H9 (cell line): Measurements from ENCODE around the gene DUOX2. TPM values are rescaled to one million over a fixed set of nuclear protein-coding genes. Genes with fewer than 3 reads are reported as not detected.
"Not testable (repeated sequence)": the region's sequence is repeated elsewhere in the genome, so short reads cannot be mapped to it uniquely, and the experiment has no call there.

Experiments
- DNase-seq: peaks from one replicate; pipeline ENCODE4 v3.0.0-alpha.2; 2017
- H2AFZ ChIP-seq: one replicate; pipeline ENCODE4 v1.6.1; 2013; ENCODE audit warnings: mild to moderate bottlenecking, low read length, control low read depth, moderate library complexity
- H2AK5ac ChIP-seq: 2 replicates; pipeline ENCODE4 v1.6.1; 2013; ENCODE audit warnings: low read length, control low read depth, mixed read lengths; ENCODE audit not compliant: insufficient read length
- H2BK120ac ChIP-seq: one replicate; pipeline ENCODE4 v1.6.1; 2013; ENCODE audit warnings: low read depth, mild to moderate bottlenecking, low read length, control low read depth, inconsistent platforms; ENCODE audit not compliant: poor library complexity, severe bottlenecking
- H2BK12ac ChIP-seq: 2 replicates; pipeline ENCODE4 v1.6.1; 2013; ENCODE audit warnings: low read length, control low read depth, mixed read lengths, low read depth; ENCODE audit not compliant: insufficient read length
- H2BK15ac ChIP-seq: 2 replicates; pipeline ENCODE4 v1.6.1; 2013; ENCODE audit warnings: low read depth, low read length, control low read depth
- H2BK20ac ChIP-seq: one replicate; pipeline ENCODE4 v1.6.1; 2013; ENCODE audit warnings: low read depth, mild to moderate bottlenecking, low read length, control low read depth, inconsistent platforms; ENCODE audit not compliant: poor library complexity, severe bottlenecking
- H2BK5ac ChIP-seq: 2 replicates; pipeline ENCODE4 v1.6.1; 2013; ENCODE audit warnings: low read length, control low read depth, mixed read lengths; ENCODE audit not compliant: insufficient read length
- H3K14ac ChIP-seq: 2 replicates; pipeline ENCODE4 v1.6.1; 2013; ENCODE audit warnings: low read length, control low read depth; ENCODE audit not compliant: insufficient read depth
- H3K18ac ChIP-seq: 2 replicates; pipeline ENCODE4 v1.6.1; 2013; ENCODE audit warnings: low read depth, mild to moderate bottlenecking, mixed read lengths, low read length, control low read depth; ENCODE audit not compliant: insufficient read length
- H3K23ac ChIP-seq: 2 replicates; pipeline ENCODE4 v1.6.1; 2013; ENCODE audit warnings: low read length, control low read depth, mixed read lengths, low read depth; ENCODE audit not compliant: insufficient read length
- H3K23me2 ChIP-seq: 2 replicates; pipeline ENCODE4 v1.6.1; 2013; ENCODE audit warnings: low read depth, mild to moderate bottlenecking, mixed read lengths, low read length, control low read depth; ENCODE audit not compliant: insufficient read length, poor library complexity, severe bottlenecking
- H3K27ac ChIP-seq: 2 replicates; pipeline ENCODE4 v1.5.1; 2013; ENCODE audit warnings: low read length, control low read depth, mixed read lengths, low read depth; ENCODE audit not compliant: insufficient read length
- H3K27me3 ChIP-seq: 2 replicates; pipeline ENCODE4 v1.6.1; 2013; ENCODE audit warnings: low read length, control low read depth, inconsistent platforms; ENCODE audit not compliant: insufficient read depth
- H3K4ac ChIP-seq: 2 replicates; pipeline ENCODE4 v1.6.1; 2013; ENCODE audit warnings: low read depth, mild to moderate bottlenecking, control low read depth, inconsistent platforms, low read length, moderate library complexity
- H3K4me1 ChIP-seq: 2 replicates; pipeline ENCODE4 v1.6.1; 2013; ENCODE audit warnings: low read length, control low read depth, inconsistent platforms; ENCODE audit not compliant: insufficient read depth
- H3K4me2 ChIP-seq: 2 replicates; pipeline ENCODE4 v1.6.1; 2013; ENCODE audit warnings: low read length, control low read depth, mixed read lengths; ENCODE audit not compliant: insufficient read length, insufficient read depth
- H3K56ac ChIP-seq: 2 replicates; pipeline ENCODE4 v1.6.1; 2013; ENCODE audit warnings: low read depth, mild to moderate bottlenecking, mixed read lengths, low read length, control low read depth; ENCODE audit not compliant: insufficient read length
- H3K79me1 ChIP-seq: 2 replicates; pipeline ENCODE4 v1.6.1; 2013; ENCODE audit warnings: low read depth, mild to moderate bottlenecking, moderate library complexity, low read length, control low read depth, inconsistent platforms; ENCODE audit not compliant: insufficient read depth, poor library complexity, severe bottlenecking
- H3K79me2 ChIP-seq: 2 replicates; pipeline ENCODE4 v1.6.1; 2013; ENCODE audit warnings: low read length, control low read depth, inconsistent platforms; ENCODE audit not compliant: insufficient read depth
- H3K9ac ChIP-seq: 2 replicates; pipeline ENCODE4 v1.6.1; 2013; ENCODE audit warnings: low read length, control low read depth, mixed read lengths; ENCODE audit not compliant: insufficient read length; ENCODE audit errors: extremely low read depth
- H3K9me3 ChIP-seq: one replicate; pipeline ENCODE4 v1.6.1; 2013; ENCODE audit warnings: low read depth, low read length, inconsistent platforms; ENCODE audit not compliant: control insufficient read depth
- H3T11ph ChIP-seq: one replicate; pipeline ENCODE4 v1.6.1; 2013; ENCODE audit warnings: mild to moderate bottlenecking, low read length, control low read depth, inconsistent platforms
- H4K20me1 ChIP-seq: one replicate; pipeline ENCODE4 v1.6.1; 2013; ENCODE audit not compliant: control insufficient read depth, insufficient read length, insufficient read depth
- H4K5ac ChIP-seq: 2 replicates; pipeline ENCODE4 v1.6.1; 2013; ENCODE audit warnings: low read depth, mild to moderate bottlenecking, mixed read lengths, low read length, control low read depth; ENCODE audit not compliant: insufficient read length
- H4K8ac ChIP-seq: replicated peaks from 2 replicates; pipeline ENCODE4 v1.6.1; 2013; ENCODE audit warnings: low read length, control low read depth, mixed read lengths, low read depth; ENCODE audit not compliant: insufficient read length
- H4K91ac ChIP-seq: 2 replicates; pipeline ENCODE4 v1.6.1; 2013; ENCODE audit warnings: low read depth, mild to moderate bottlenecking, moderate library complexity, mixed read lengths, low read length, control low read depth; ENCODE audit not compliant: insufficient read length
- H3K27ac Mint-ChIP-seq, 3 experiments: 2 replicates in 2 of 3; 3 replicates in 1 of 3; pipeline ENCODE4 v1.8.0; 2020 to 2021; ENCODE audit warnings: mixed read lengths in 3 of 3, mild to moderate bottlenecking in 1 of 3, moderate library complexity in 1 of 3
- H3K27me3 Mint-ChIP-seq: 2 replicates; pipeline ENCODE4 v1.8.0; 2021; ENCODE audit warnings: low read depth, mild to moderate bottlenecking, moderate library complexity, mixed read lengths
- H3K36me3 Mint-ChIP-seq, 3 experiments: 2 replicates in 2 of 3; 3 replicates in 1 of 3; pipeline ENCODE4 v1.8.0; 2020 to 2021; ENCODE audit warnings: low read depth in 3 of 3, mixed read lengths in 3 of 3; ENCODE audit not compliant: insufficient read depth in 1 of 3
- H3K4me1 Mint-ChIP-seq, 2 experiments: 2 replicates each; pipeline ENCODE4 v1.8.0; 2020; ENCODE audit warnings: mixed read lengths in 2 of 2
- H3K4me3 Mint-ChIP-seq, 2 experiments: 2 replicates in 1 of 2; 3 replicates in 1 of 2; pipeline ENCODE4 v1.8.0; 2020 to 2021; ENCODE audit warnings: mild to moderate bottlenecking in 2 of 2, mixed read lengths in 2 of 2, moderate library complexity in 1 of 2
- H3K9me3 Mint-ChIP-seq, 2 experiments: 2 replicates in 1 of 2; 3 replicates in 1 of 2; pipeline ENCODE4 v1.8.0; 2020; ENCODE audit warnings: mild to moderate bottlenecking in 2 of 2, mixed read lengths in 2 of 2, moderate library complexity in 1 of 2
- WGBS: extraction: QIAGEN DNeasy Blood & Tissue Kit; methylation state at CpG from one replicate; pipeline ENCODE4 v1.1.7; 2013; ENCODE audit warnings: missing lambda C conversion rate, low lambda C conversion rate, mixed read lengths; ENCODE audit not compliant: insufficient read length; ENCODE audit errors: extremely low coverage; 5-methylcytosine and 5-hydroxymethylcytosine counted together
- total RNA-seq: library from RNA; stranded (reverse); gene quantifications from 2 replicates; pipeline ENCODE4 v1.2.1, GENCODE V29; 2021

The DUOX2 gene
- total RNA-seq, 1 experiment from 2014 or later, result 0.42 TPM

- H4K5ac ChIP-seq, H4K20me1 ChIP-seq, H3K56ac ChIP-seq, H2BK120ac ChIP-seq, H3K4ac ChIP-seq, H3K27ac Mint-ChIP-seq, H2BK15ac ChIP-seq, H3K27ac ChIP-seq, H3K79me1 ChIP-seq, H3K9me3 ChIP-seq, H3K14ac ChIP-seq, H2BK5ac ChIP-seq, H3K27me3 Mint-ChIP-seq, H4K91ac ChIP-seq, H2AFZ ChIP-seq, H3K9me3 Mint-ChIP-seq, H3K4me1 ChIP-seq, H2BK12ac ChIP-seq, H2AK5ac ChIP-seq, H3K18ac ChIP-seq, H3K4me3 Mint-ChIP-seq, H2BK20ac ChIP-seq, H3K27me3 ChIP-seq, DNase-seq, H3K4me1 Mint-ChIP-seq, H3K23ac ChIP-seq, H3K79me2 ChIP-seq, H4K8ac ChIP-seq, H3K9ac ChIP-seq, H3K36me3 Mint-ChIP-seq, H3K4me2 ChIP-seq, H3K23me2 ChIP-seq, H3T11ph ChIP-seq: not testable (repeated sequence)
- WGBS, result no CpG with 5 or more reads among the region's 3 CpGs
These were observed 33.4 kb downstream of the DUOX2 start for GRCh38 chr15:45080593-45080992.

GRCh38 chr15:45079628-45080246 is 34.2 kb downstream of the DUOX2 start:
- not testable (repeated sequence) for H3K23me2 ChIP-seq, H3K4ac ChIP-seq, H2AK5ac ChIP-seq, H2BK120ac ChIP-seq, H2BK5ac ChIP-seq, H3K27me3 Mint-ChIP-seq, H4K91ac ChIP-seq, H3K9me3 Mint-ChIP-seq, H3K9me3 ChIP-seq, H4K5ac ChIP-seq, H3K23ac ChIP-seq, H3K36me3 Mint-ChIP-seq, H3K79me1 ChIP-seq, H2BK15ac ChIP-seq, H3K9ac ChIP-seq, H2BK12ac ChIP-seq, H3K4me2 ChIP-seq, H3K4me3 Mint-ChIP-seq, H3K27ac ChIP-seq, H4K20me1 ChIP-seq, H3K4me1 ChIP-seq, H3K27ac Mint-ChIP-seq, H3K27me3 ChIP-seq, H2AFZ ChIP-seq, DNase-seq, H3K18ac ChIP-seq, H3K14ac ChIP-seq, H3K79me2 ChIP-seq, H4K8ac ChIP-seq, H2BK20ac ChIP-seq, H3T11ph ChIP-seq, H3K56ac ChIP-seq, H3K4me1 Mint-ChIP-seq
- WGBS, result no CpG with 5 or more reads among the region's 5 CpGs
